HG02759 (cell line): ENCODE measurements around the gene SH3D19.

Experiments used
- ATAC-seq: cut with Tn5 transposase; IDR thresholded peaks from one replicate; pipeline ENCODE4 v1.9.1; 2021; ENCODE audit warnings: mild to moderate bottlenecking, moderate library complexity; ENCODE audit not compliant: unreplicated experiment

Gene SH3D19

GRCh38 chr4:151202381-151202780 is 123.0 kb downstream of the SH3D19 start:
- ATAC-seq: no peak

- ATAC-seq: no peak
These were observed 125.8 kb downstream of the SH3D19 start for GRCh38 chr4:151199319-151200190.

GRCh38 chr4:151198748-151199147 is 126.7 kb downstream of the SH3D19 start:
- ATAC-seq: no peak

GRCh38 chr4:151197247-151197646 is 128.2 kb downstream of the SH3D19 start:
- no peak for ATAC-seq

- ATAC-seq: no peak
These were observed 129.6 kb downstream of the SH3D19 start for GRCh38 chr4:151195801-151196200.

- ATAC-seq: no peak
These were observed 132.0 kb downstream of the SH3D19 start for GRCh38 chr4:151193414-151193813.

GRCh38 chr4:151192556-151193235 is 132.7 kb downstream of the SH3D19 start:
- ATAC-seq: no peak

GRCh38 chr4:151184523-151185458 is 140.6 kb downstream of the SH3D19 start:
- ATAC-seq: no peak

GRCh38 chr4:151182455-151182996 is 142.9 kb downstream of the SH3D19 start:
- ATAC-seq: no peak

GRCh38 chr4:151176685-151177084 is 148.7 kb downstream of the SH3D19 start:
- ATAC-seq: no peak

- no peak for ATAC-seq
These were observed 149.4 kb downstream of the SH3D19 start for GRCh38 chr4:151175754-151176631.

- no peak for ATAC-seq
These were observed 150.2 kb downstream of the SH3D19 start for GRCh38 chr4:151175233-151175632.

- no peak for ATAC-seq
These were observed 150.6 kb downstream of the SH3D19 start for GRCh38 chr4:151174784-151175183.

GRCh38 chr4:151173871-151174270 is 151.5 kb downstream of the SH3D19 start:
- no peak for ATAC-seq

- no peak for ATAC-seq
These were observed 155.5 kb downstream of the SH3D19 start for GRCh38 chr4:151169900-151170299.

GRCh38 chr4:151169223-151169622 is 156.2 kb downstream of the SH3D19 start:
- no peak for ATAC-seq

GRCh38 chr4:151167561-151167960 is 157.8 kb downstream of the SH3D19 start:
- ATAC-seq: no peak

GRCh38 chr4:151166636-151167035 is 158.8 kb downstream of the SH3D19 start:
- ATAC-seq: no peak

- no peak for ATAC-seq
These were observed 160.0 kb downstream of the SH3D19 start for GRCh38 chr4:151165205-151166000.
